SK-N-SH treated with all-trans-retinoic acid at 6 μM for 48 hours (cell line): ENCODE measurements around the gene SLC22A3.

Experiments used
- ATAC-seq: fragments of 200-7000 bp; cut with Tn5 transposase; 3 replicates; pipeline ENCODE4 v1.9.1; 2020; ENCODE audit warnings: mild to moderate bottlenecking, moderate library complexity
- ARNTL ChIP-seq: fragments of 450-650 bp; formaldehyde crosslinking; IDR thresholded peaks from 2 replicates; pipeline ENCODE4 v1.5.0; 2020; ENCODE audit warnings: low read depth, mild to moderate bottlenecking, moderate library complexity, borderline replicate concordance
- CREB5 ChIP-seq: fragments of 250-450 bp; sonication (Bioruptor Pico); IDR thresholded peaks from 2 replicates; pipeline ENCODE4 v1.5.1; 2020; ENCODE audit warnings: low read depth, mild to moderate bottlenecking, moderate library complexity
- CSDC2 ChIP-seq: fragments of 250-450 bp; sonication (Bioruptor Pico); IDR thresholded peaks from 2 replicates; pipeline ENCODE4 v1.5.0; 2020; ENCODE audit warnings: mild to moderate bottlenecking, moderate library complexity
- CSRNP3 ChIP-seq: fragments of 250-450 bp; sonication (Bioruptor Pico); IDR thresholded peaks from 2 replicates; pipeline ENCODE4 v1.5.1; 2021; ENCODE audit warnings: mild to moderate bottlenecking, moderate library complexity
- ESRRG ChIP-seq: fragments of 250-450 bp; sonication (Bioruptor Pico); IDR thresholded peaks from 2 replicates; pipeline ENCODE4 v1.6.1; 2021; ENCODE audit warnings: mild to moderate bottlenecking
- GLIS3 ChIP-seq: fragments of 250-450 bp; sonication (Bioruptor Pico); IDR thresholded peaks from 2 replicates; pipeline ENCODE4 v1.5.0; 2020; ENCODE audit warnings: mild to moderate bottlenecking, moderate library complexity
- ISL1 ChIP-seq: fragments of 250-450 bp; sonication (Bioruptor Pico); IDR thresholded peaks from 2 replicates; pipeline ENCODE4 v2.1.2; 2022; ENCODE audit warnings: mild to moderate bottlenecking, moderate library complexity
- OSR1 ChIP-seq: fragments of 250-450 bp; sonication (Bioruptor Pico); IDR thresholded peaks from 2 replicates; pipeline ENCODE4 v1.8.0; 2022; ENCODE audit warnings: moderate library complexity, mild to moderate bottlenecking, inconsistent platforms
- PATZ1 ChIP-seq: fragments of 250-450 bp; sonication (Bioruptor Pico); IDR thresholded peaks from 2 replicates; pipeline ENCODE4 v1.8.0; 2020; ENCODE audit warnings: mild to moderate bottlenecking, moderate library complexity, borderline replicate concordance
- POU6F1 ChIP-seq: fragments of 250-450 bp; sonication (Bioruptor Pico); IDR thresholded peaks from 2 replicates; pipeline ENCODE4 v1.8.0; 2021; ENCODE audit warnings: low read depth, mild to moderate bottlenecking, moderate library complexity, borderline replicate concordance
- PPARA ChIP-seq: fragments of 250-450 bp; sonication (Bioruptor Pico); IDR thresholded peaks from 2 replicates; pipeline ENCODE4 v1.5.0; 2020; ENCODE audit warnings: mild to moderate bottlenecking, borderline replicate concordance
- RARB ChIP-seq: fragments of 250-450 bp; sonication (Bioruptor Pico); IDR thresholded peaks from 2 replicates; pipeline ENCODE4 v1.8.0; 2021; ENCODE audit warnings: mild to moderate bottlenecking, moderate library complexity
- SNAI2 ChIP-seq: fragments of 250-450 bp; sonication (Bioruptor Pico); IDR thresholded peaks from 2 replicates; pipeline ENCODE4 v1.5.0; 2020; ENCODE audit warnings: mild to moderate bottlenecking, moderate library complexity
- TCF4 ChIP-seq: fragments of 250-450 bp; sonication (Bioruptor Pico); IDR thresholded peaks from 2 replicates; pipeline ENCODE4 v1.8.0; 2021; ENCODE audit warnings: mild to moderate bottlenecking, moderate library complexity, borderline replicate concordance
- TOX ChIP-seq: fragments of 250-450 bp; sonication (Bioruptor Pico); IDR thresholded peaks from 2 replicates; pipeline ENCODE4 v1.8.0; 2021; ENCODE audit warnings: mild to moderate bottlenecking, moderate library complexity, borderline replicate concordance
- TSHZ2 ChIP-seq: fragments of 250-450 bp; sonication (Bioruptor Pico); IDR thresholded peaks from 2 replicates; pipeline ENCODE4 v1.5.0; 2020; ENCODE audit warnings: mild to moderate bottlenecking, moderate library complexity
- ZC3H10 ChIP-seq: fragments of 250-450 bp; sonication (Bioruptor Pico); IDR thresholded peaks from 2 replicates; pipeline ENCODE4 v1.5.1; 2021; ENCODE audit warnings: mild to moderate bottlenecking, moderate library complexity
- ZFP3 ChIP-seq: fragments of 250-450 bp; sonication (Bioruptor Pico); IDR thresholded peaks from 2 replicates; pipeline ENCODE4 v1.5.0; 2020; ENCODE audit warnings: mild to moderate bottlenecking, moderate library complexity
- ZFP30 ChIP-seq: fragments of 450-650 bp; formaldehyde crosslinking; IDR thresholded peaks from 2 replicates; pipeline ENCODE4 v1.5.0; 2022; ENCODE audit warnings: mild to moderate bottlenecking, moderate library complexity
- ZNF565 ChIP-seq: fragments of 450-650 bp; formaldehyde crosslinking; conservative IDR thresholded peaks from 2 replicates; pipeline ENCODE4 v1.5.0; 2020; ENCODE audit warnings: low read depth, mild to moderate bottlenecking, moderate library complexity
- ZNF70 ChIP-seq: fragments of 450-650 bp; formaldehyde crosslinking; IDR thresholded peaks from 2 replicates; pipeline ENCODE4 v1.5.0; 2020; ENCODE audit warnings: mild to moderate bottlenecking, moderate library complexity
- ZNF8 ChIP-seq: fragments of 450-650 bp; formaldehyde crosslinking; IDR thresholded peaks from 2 replicates; pipeline ENCODE4 v1.5.0; 2020; ENCODE audit warnings: mild to moderate bottlenecking, moderate library complexity

SLC22A3 gene

GRCh38 chr6:160457823-160458222, 109.6 kb downstream of the SLC22A3 start (continued):
- TF ChIP-seq PATZ1 (CRISPR knock-in tag) (no peak), ISL1 (CRISPR knock-in tag) (no peak), CSDC2 (CRISPR knock-in tag) (no peak), CSRNP3 (CRISPR knock-in tag) (no peak), RARB (no peak), ZNF70 (CRISPR knock-in tag) (no peak), ZFP3 (no peak), ZFP30 (no peak), ZC3H10 (CRISPR knock-in tag) (no peak)

GRCh38 chr6:160461641-160462040, 113.5 kb downstream of the SLC22A3 start:
- no peak for ATAC-seq
- TF ChIP-seq GLIS3 (CRISPR knock-in tag) (no peak), RARB (no peak), SNAI2 (CRISPR knock-in tag) (no peak), ZC3H10 (CRISPR knock-in tag) (no peak), TSHZ2 (no peak), CREB5 (CRISPR knock-in tag) (no peak), OSR1 (no peak), TOX (no peak), PATZ1 (CRISPR knock-in tag) (no peak), ARNTL (CRISPR knock-in tag) (no peak), ZNF8 (no peak), ESRRG (no peak), CSRNP3 (CRISPR knock-in tag) (no peak), TCF4 (no peak), POU6F1 (CRISPR knock-in tag) (no peak), PPARA (CRISPR knock-in tag) (no peak), CSDC2 (CRISPR knock-in tag) (no peak), ZNF565 (CRISPR knock-in tag) (no peak), ZFP30 (no peak)
